BLaER1 (cell line): ENCODE data around the gene NOSTRIN.
A peak's percentile ranks its signal among the peaks of the same experiment; 100 is the strongest.

Source experiments
- H3K27ac ChIP-seq: shearing (Covaris generic); formaldehyde crosslinking; 2 replicates; pipeline ENCODE4 v1.8.1; 2022
- H3K27me3 ChIP-seq: shearing (Covaris generic); formaldehyde crosslinking; 2 replicates; pipeline ENCODE4 v1.8.1; 2022
- H3K36me3 ChIP-seq: shearing (Covaris generic); formaldehyde crosslinking; 2 replicates; pipeline ENCODE4 v1.8.1; 2022
- H3K4me1 ChIP-seq: shearing (Covaris generic); formaldehyde crosslinking; 2 replicates; pipeline ENCODE4 v1.8.1; 2022
- H3K4me2 ChIP-seq: shearing (Covaris generic); formaldehyde crosslinking; 2 replicates; pipeline ENCODE4 v1.8.1; 2022
- H3K4me3 ChIP-seq: shearing (Covaris generic); formaldehyde crosslinking; 2 replicates; pipeline ENCODE4 v1.8.1; 2022
- H3K9ac ChIP-seq: shearing (Covaris generic); formaldehyde crosslinking; 2 replicates; pipeline ENCODE4 v1.8.1; 2022
- H3K9me3 ChIP-seq: shearing (Covaris generic); formaldehyde crosslinking; 2 replicates; pipeline ENCODE4 v1.8.1; 2022
- H4K20me1 ChIP-seq: shearing (Covaris generic); formaldehyde crosslinking; 2 replicates; pipeline ENCODE4 v1.8.1; 2022
- Cebpa-rat ChIP-seq: shearing (Covaris generic); IDR thresholded peaks from 2 replicates; pipeline ENCODE4 v1.8.1; 2022

Gene NOSTRIN

DNA sequence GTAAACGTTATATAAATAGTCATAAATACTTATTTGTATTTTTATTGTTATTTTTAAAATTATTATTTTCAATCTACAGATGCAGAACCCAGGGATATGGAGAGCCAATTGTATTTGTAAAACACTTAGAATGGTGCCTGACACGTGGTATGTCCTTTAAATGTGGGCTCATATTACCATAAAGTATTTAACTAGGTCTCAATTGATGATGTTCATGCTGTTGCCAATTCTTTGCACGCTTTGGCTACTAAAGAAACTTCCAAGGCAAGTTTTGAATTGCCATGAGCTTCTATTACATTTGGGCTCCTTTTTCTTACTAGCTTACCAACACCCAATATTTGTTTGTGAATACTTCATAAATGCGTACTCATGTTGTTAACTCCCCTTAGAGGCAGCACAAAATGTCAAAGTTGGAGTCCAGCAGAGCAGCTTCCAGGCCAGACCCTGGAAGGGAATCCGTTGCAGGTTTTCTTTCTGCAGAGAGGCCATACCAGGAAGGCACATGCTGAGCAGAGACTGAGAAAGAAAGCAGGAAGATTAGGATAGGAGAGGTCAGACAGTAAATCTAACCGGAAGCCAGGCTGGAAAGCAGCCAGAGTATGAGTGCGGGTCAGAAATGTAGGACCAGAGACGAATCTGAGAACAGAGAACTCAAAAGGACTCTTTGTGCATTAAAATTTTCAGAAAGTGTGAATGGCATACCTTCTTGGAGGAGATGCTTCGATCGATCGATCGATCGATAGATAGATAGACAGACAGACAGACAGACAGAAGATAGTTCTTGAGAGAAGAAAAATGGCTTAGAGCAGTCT lies 4.2 kb upstream of the NOSTRIN start:
- Histone ChIP-seq H3K27me3 (no peaks in the 10 kb centered on the region), H3K4me3 (no peak overlapping the region), H3K9me3 (peaks cover 5% of the 10 kb centered on the region; the same call in 1 of the 2 replicates), H3K9ac (no peak overlapping the region), H4K20me1 (no peaks in the 10 kb centered on the region), H3K27ac (no peak overlapping the region), H3K4me2 (no peak overlapping the region), H3K4me1 (peaks cover 22% of the 10 kb centered on the region), H3K36me3 (no peaks in the 10 kb centered on the region)
- TF ChIP-seq Cebpa-rat: no peak

DNA sequence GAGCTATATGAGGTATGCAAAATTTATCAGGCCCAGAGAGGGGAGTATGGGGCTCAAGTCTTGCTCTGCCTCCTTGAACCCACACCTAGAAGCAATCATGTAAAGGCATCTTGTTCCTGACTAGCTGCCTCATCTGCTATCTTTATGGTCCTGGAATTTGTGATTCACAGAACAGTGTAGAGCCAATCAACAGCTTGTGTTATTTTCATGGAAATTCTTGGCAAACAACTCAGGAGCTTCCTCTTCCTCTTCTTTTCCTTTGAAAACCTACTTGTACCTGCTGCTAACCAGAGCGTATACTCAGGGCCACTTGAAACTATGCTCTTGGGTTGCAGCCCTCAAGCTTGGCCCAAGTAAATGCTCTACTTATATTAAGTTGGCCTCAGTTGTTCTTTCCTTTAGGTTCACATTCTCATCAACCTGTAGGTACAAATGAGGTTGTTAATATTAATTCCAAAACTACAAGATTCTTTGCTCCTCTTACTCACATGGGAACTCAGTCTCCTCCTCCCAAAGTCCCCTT lies 3.5 kb upstream of the NOSTRIN start:
- Histone ChIP-seq H4K20me1 (no peaks in the 10 kb centered on the region), H3K27me3 (no peaks in the 10 kb centered on the region), H3K4me2 (no peak overlapping the region), H3K4me1 (peaks cover 22% of the 10 kb centered on the region), H3K4me3 (no peak overlapping the region), H3K27ac (no peak overlapping the region), H3K9me3 (peaks cover 5% of the 10 kb centered on the region; the same call in 1 of the 2 replicates), H3K36me3 (no peaks in the 10 kb centered on the region), H3K9ac (no peak overlapping the region)
- TF ChIP-seq Cebpa-rat: no peak

DNA sequence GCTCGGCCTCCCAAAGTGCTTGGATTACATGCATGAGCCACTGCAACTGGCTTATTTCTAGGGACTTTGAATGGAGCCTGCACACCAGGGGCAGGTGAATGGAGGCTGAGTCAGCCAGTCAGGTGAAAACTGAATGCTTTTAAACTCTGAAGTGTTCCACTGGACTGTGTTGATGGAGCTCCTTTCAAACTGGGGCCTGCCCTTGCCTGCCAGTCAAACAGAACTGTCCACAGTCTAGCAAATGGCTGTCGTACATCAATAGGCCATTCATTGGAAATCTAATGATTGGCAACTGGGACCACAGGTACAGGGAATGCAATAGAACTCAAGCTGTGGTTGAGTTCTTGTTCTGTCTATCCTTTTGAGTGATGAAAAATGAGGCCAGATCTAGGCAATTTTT lies 966 bp upstream of the NOSTRIN start:
- Histone ChIP-seq H3K27ac (no peak overlapping the region), H3K9me3 (peaks cover 5% of the 10 kb centered on the region; the same call in 1 of the 2 replicates), H3K27me3 (no peaks in the 10 kb centered on the region), H3K4me3 (no peak overlapping the region), H3K4me1 (peaks cover 22% of the 10 kb centered on the region), H4K20me1 (no peaks in the 10 kb centered on the region), H3K4me2 (no peak overlapping the region), H3K9ac (no peak overlapping the region), H3K36me3 (no peaks in the 10 kb centered on the region)
- TF ChIP-seq Cebpa-rat: no peak

DNA sequence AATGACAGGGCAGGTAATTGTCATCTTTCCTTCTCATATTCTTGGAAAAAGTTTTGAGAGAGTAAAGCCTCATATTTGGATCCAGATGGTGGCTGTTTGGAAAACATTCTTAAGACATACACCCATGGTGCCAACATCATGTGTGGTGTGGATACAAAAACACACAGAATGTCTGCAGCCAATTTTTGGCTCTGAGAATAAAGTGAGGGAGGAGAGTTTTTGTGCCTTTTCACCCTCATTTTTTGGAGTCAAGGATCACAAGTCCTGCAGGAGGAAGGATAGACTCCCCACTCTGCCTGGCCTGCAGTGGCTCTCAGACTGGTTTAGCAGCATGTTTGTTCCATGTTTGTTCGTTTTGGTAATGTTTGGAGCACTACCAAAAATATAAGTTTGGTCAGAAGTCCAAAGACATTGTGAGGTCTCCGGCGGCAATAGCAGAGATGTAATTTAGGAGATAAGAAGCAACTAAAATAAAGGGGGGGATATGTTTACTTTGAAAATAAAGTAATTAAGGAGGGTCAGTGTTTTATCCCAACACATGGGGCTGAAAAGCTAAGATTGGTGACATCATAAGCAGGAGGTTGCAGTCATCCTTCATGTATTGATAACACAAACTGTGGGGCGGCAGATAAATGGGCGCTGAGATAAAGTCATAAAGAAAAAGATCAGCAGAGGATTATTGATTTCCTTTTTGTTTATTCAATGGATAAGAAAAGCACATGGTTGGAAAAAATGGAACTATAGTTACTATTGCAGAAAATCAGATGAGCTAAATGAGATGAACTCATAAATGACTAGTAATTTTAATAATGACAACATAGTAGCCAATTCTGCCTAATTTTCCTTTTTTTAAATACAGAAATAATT lies 655 bp downstream of the NOSTRIN start:
- Histone ChIP-seq H4K20me1 (no peaks in the 10 kb centered on the region), H3K9ac (no peak overlapping the region), H3K9me3 (peaks cover 5% of the 10 kb centered on the region; the same call in 1 of the 2 replicates), H3K27me3 (no peaks in the 10 kb centered on the region), H3K4me3 (no peak overlapping the region), H3K36me3 (no peaks in the 10 kb centered on the region), H3K27ac (no peak overlapping the region), H3K4me1 (peaks cover 9% of the 10 kb centered on the region), H3K4me2 (no peak overlapping the region)
- no peak for TF ChIP-seq Cebpa-rat

DNA sequence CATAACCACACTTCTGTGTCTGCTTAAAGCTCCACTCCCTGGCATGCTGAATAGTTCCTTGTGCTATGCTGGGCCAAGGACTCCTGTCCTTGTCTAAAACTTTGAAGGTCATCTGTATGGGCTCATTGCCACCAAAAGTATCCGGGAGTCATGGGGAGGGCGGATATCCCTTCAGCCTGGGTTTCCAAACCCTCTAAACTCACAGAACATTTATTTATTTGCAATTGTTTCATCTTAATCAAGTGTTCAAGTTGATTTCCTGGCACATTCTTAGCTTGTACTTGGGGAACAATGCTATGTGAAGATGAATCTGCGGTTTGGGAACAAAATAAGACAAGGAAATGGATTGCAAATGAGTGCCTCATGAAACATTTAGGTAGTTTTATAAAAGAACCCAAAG lies 1.8 kb downstream of the NOSTRIN start:
- Histone ChIP-seq H3K36me3 (no peaks in the 10 kb centered on the region), H4K20me1 (no peaks in the 10 kb centered on the region), H3K4me3 (no peak overlapping the region), H3K4me2 (no peak overlapping the region), H3K9me3 (no peaks in the 10 kb centered on the region), H3K27ac (no peak overlapping the region), H3K9ac (no peak overlapping the region), H3K4me1 (peaks cover 9% of the 10 kb centered on the region), H3K27me3 (no peaks in the 10 kb centered on the region)
- TF ChIP-seq Cebpa-rat: no peak

DNA sequence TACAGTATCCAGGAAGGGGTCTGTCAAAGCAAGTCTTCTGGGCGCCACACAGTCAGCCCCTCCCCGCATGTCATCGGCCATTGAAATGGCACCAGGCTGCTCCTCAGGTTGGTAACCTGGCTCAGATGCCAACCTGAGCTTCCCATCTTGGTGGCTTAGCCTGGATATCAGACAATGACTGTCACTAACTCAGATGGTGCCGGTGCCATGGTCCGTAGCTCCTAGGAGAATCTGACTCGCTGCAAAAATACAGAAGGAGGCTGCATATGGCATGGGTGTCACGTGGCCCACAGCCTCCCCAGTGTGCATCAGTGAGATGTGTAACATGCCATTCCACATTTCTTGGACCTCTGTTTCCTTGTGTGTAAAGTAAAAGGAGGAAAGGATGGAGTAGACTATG lies 3.2 kb downstream of the NOSTRIN start:
- no peak for TF ChIP-seq Cebpa-rat
- H3K27me3 ChIP-seq: no peaks in the 10 kb centered on the region
- H3K4me1 ChIP-seq: peaks cover 9% of the 10 kb centered on the region
- H3K4me2 ChIP-seq: peak overlapping the region; percentile 40; the same call in 1 of the 2 replicates
- no peak overlapping the region for H3K27ac ChIP-seq
- H3K9me3 ChIP-seq: no peaks in the 10 kb centered on the region
- no peaks in the 10 kb centered on the region for H3K36me3 ChIP-seq
- H4K20me1 ChIP-seq: no peaks in the 10 kb centered on the region
- no peak overlapping the region for H3K9ac ChIP-seq
- H3K4me3 ChIP-seq: no peak overlapping the region

DNA sequence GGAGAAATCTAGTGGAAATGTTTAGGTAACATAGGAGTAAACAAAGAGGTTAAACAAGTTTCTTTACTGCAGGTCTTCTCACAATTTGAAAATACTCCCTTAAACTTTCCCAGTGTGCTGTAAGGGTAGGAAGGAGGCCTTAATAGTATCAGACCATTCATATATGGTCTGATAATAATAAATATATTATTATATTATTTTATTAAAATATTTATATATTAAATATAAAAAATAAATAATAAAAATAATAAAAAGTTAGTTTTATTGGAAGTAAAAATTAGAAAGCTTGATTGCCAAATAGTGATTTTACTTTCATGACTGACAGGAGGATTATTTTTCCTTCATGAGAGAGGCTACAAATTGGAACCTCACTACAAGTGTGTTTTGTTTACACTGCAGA lies 7.1 kb downstream of the NOSTRIN start:
- no peak for TF ChIP-seq Cebpa-rat
- peaks cover 9% of the 10 kb centered on the region for H3K4me1 ChIP-seq
- H3K4me2 ChIP-seq: no peak overlapping the region

DNA sequence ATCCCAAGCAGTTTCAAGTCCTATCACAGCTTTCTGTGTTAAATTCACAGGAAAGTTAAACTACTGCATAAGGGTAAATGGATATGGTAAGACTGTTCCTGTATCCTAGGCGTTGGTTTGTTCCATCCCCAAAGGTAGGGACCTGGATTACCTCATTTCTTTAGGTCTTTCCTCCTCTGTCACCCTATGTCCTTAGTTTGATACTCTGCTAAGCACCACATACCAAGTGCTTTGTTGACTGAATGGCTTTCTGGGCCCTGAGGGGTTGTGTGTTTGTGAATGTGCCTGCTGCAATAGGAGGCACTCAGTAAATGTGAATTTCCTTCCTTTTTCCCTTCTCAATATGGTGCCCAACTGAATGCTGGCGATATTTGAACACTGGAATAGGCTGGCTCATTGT lies 7.8 kb downstream of the NOSTRIN start:
- no peak overlapping the region for H3K27ac ChIP-seq
- no peaks in the 10 kb centered on the region for H3K9me3 ChIP-seq
- H3K4me1 ChIP-seq: peaks cover 9% of the 10 kb centered on the region
- H4K20me1 ChIP-seq: no peaks in the 10 kb centered on the region
- no peak overlapping the region for H3K4me2 ChIP-seq
- no peaks in the 10 kb centered on the region for H3K36me3 ChIP-seq
- no peak overlapping the region for H3K9ac ChIP-seq
- no peak overlapping the region for H3K4me3 ChIP-seq
- no peak for TF ChIP-seq Cebpa-rat
- no peaks in the 10 kb centered on the region for H3K27me3 ChIP-seq

More for the DNA sequence above, 7.1 kb downstream of the NOSTRIN start:
- Histone ChIP-seq H3K9me3 (no peaks in the 10 kb centered on the region), H3K36me3 (no peaks in the 10 kb centered on the region), H3K27me3 (no peaks in the 10 kb centered on the region), H3K4me3 (no peak overlapping the region), H3K27ac (no peak overlapping the region), H3K9ac (no peak overlapping the region), H4K20me1 (no peaks in the 10 kb centered on the region)

DNA sequence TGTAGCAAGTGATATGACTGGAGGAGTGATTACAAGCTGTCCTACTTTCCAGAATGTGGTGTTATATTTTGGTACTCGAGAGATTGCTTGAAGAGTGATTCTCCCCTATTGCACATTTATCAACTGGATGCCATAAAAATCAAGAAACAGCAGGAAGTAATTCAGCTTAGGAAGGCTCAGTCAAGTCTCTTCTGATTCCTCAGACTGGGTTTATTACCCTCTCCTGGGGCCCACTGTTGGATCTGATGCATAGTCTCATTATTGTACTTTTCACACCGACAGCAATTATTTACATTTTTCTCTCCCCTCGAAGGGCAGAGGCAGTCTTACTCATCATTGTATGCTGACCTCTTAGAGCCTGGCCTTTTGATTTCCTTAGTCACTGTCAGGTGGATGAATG lies 9.3 kb downstream of the NOSTRIN start:
- Histone ChIP-seq H3K4me2 (no peak overlapping the region), H3K9ac (no peak overlapping the region), H3K4me1 (no peaks in the 10 kb centered on the region), H3K36me3 (no peaks in the 10 kb centered on the region), H3K4me3 (no peak overlapping the region), H3K27ac (no peak overlapping the region), H3K9me3 (no peaks in the 10 kb centered on the region), H4K20me1 (no peaks in the 10 kb centered on the region), H3K27me3 (no peaks in the 10 kb centered on the region)
- no peak for TF ChIP-seq Cebpa-rat

DNA sequence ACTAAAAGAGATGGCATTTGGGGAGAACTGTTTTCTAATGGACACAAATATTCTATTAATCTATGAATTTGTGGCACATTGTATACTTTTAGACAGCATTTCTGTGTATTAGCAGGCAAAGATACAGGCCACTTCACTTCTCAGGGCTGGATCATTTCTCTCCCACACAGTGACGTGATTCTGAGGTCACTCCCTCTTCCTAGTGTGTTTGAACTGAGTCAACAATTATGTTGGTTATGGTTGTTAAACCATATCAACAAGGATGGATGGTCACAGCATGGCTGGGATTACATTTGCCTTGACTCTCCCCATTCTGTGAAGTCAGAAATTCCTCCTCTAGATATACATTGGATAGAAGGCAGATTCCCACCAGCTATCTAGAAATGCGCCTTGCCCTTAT lies 11.6 kb downstream of the NOSTRIN start:
- Histone ChIP-seq H3K9ac (no peak overlapping the region), H3K4me2 (no peak overlapping the region), H4K20me1 (no peaks in the 10 kb centered on the region), H3K27ac (no peak overlapping the region), H3K27me3 (no peaks in the 10 kb centered on the region), H3K4me3 (no peak overlapping the region), H3K4me1 (peaks cover 6% of the 10 kb centered on the region), H3K36me3 (no peaks in the 10 kb centered on the region), H3K9me3 (no peaks in the 10 kb centered on the region)
- TF ChIP-seq Cebpa-rat: no peak
